GM10248 (cell line): ENCODE measurements around the gene SPC24.
A peak's percentile ranks its signal among the peaks of the same experiment; 100 is the strongest.

Experiments used
- CTCF ChIA-PET: fragments of 300-600 bp; sonication (Branson Sonifier 250); formaldehyde crosslinking; extraction: SDS; loops from one replicate; lab custom pipeline; 2021; ENCODE audit warnings: antibody characterized with exemption; lab: Yijun Ruan, JAX
- POLR2A ChIA-PET: fragments of 350-650 bp; sonication (Branson Sonifier 250); formaldehyde crosslinking; extraction: SDS; loops from one replicate; lab custom pipeline; 2020; ENCODE audit warnings: antibody characterized with exemption; lab: Yijun Ruan, JAX
- DNase-seq: peaks from one replicate; pipeline ENCODE4 v3.0.0; 2012; ENCODE audit errors: extremely low spot score
- CTCF ChIP-seq: IDR thresholded peaks from 2 replicates; pipeline ENCODE4 v1.5.1; 2012; ENCODE audit warnings: mild to moderate bottlenecking, low read depth; ENCODE audit errors: extremely low read depth, missing control alignments, control extremely low read depth

SPC24 gene, protein sequence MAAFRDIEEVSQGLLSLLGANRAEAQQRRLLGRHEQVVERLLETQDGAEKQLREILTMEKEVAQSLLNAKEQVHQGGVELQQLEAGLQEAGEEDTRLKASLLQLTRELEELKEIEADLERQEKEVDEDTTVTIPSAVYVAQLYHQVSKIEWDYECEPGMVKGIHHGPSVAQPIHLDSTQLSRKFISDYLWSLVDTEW

DNA sequence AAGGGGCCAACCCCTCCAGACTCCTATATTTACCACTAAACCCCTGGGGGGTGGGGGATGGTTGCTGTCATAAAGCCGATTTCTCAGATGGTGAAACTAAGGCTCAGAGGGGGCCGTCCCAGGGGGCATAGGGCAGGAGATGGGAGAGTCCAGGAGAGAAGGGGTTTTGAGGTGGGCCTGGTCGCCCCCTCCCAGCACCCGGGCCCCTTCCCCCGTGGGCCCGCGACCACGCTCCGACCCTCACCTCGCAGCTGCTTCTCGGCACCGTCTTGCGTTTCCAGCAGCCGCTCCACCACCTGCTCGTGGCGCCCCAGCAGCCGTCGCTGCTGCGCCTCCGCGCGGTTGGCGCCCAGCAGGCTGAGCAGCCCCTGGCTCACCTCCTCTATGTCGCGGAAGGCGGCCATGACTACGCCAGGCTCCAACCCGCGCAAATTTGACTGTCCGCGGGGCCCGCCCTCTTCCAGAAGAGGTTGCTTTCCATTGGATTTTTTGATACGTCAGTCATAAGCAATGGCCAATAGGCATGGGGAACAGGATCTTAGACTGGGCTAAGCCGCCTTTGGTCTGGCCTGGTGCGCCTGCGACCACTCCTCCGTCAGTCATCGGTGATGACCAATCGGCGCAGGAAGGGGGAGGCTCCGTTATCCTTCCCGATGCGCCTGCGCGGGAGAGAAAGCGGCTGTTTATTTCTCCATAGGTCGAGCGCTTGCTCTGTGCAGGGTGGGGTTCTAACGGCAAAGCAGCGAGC lies at the start of gene SPC24:
SPC24 (minus strand) TSS at position 410 of the 748 bp plus-strand sequence; CDS start at position 404, 6 bp downstream.
- no peak for TF ChIP-seq CTCF
- DNase-seq, result peak; percentile 100
- POLR2A ChIA-PET, result no interaction called here
- CTCF ChIA-PET, result interaction anchor here (1.4 to 2.2 kb wide), 3 partner anchors 30 to 226 kb away, joined by 5 to 6 read pairs (median 5); no protein-coding TSS in a partner anchor

DNA sequence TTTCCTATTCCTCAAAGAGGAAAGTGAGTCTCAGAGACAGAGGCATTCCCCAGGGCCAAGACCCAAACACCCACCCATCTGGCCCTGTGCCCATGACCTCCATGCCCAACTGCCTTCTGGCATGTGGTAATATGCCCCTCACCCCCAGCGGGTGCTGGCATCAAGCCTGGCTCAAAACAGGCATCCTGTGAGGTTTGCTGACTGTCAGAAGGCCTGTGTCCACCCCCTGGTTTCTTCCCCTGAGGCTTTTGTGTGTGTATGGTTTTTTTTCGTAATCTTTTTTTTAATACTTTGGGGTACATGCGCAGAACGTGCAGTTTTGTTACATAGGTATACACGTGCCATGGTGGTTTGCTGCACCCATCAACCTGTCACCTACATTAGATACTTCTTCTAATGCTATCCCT lies 49.4 kb upstream of the SPC24 start:
- ChIA-PET POLR2A (no interaction called here), CTCF (interaction anchor here (0.9 to 3.6 kb wide), 4 partner anchors 19 to 170 kb away, joined by 3 to 20 read pairs (median 7); no protein-coding TSS in a partner anchor)
- no peak for DNase-seq
- TF ChIP-seq CTCF, result no peak

DNA sequence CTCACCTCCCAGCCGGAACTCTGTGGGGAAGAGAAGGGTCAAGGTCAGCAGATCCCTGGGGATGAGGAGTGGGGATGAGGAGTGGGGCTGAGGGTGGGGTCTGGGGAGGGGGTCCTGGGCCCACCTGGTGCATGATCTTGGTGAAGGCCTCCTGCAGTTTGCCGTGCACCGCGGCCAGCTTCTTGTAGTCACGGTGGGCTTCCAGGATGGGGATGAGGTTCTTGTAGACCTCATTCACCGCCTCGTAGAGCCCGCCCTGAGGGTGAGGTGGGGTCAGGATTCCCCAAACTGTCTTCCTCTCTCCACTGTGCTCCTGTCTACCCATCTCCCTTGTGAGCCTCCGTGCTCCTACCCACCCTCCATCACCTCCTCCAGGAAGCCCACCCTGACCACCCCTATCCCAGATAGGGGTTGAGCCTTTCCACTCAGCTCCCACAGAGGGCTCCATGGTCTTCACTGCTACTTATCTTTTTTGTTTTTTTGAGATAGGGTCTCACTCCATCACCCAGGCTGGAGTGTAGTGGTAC lies 48.6 kb upstream of the SPC24 start:
- POLR2A ChIA-PET, result no interaction called here
- CTCF ChIA-PET, result interaction anchor here (0.9 to 3.6 kb wide), 8 partner anchors 16 to 272 kb away, joined by 3 to 20 read pairs (median 3); no protein-coding TSS in a partner anchor
- no peak for DNase-seq
- TF ChIP-seq CTCF, result no peak

DNA sequence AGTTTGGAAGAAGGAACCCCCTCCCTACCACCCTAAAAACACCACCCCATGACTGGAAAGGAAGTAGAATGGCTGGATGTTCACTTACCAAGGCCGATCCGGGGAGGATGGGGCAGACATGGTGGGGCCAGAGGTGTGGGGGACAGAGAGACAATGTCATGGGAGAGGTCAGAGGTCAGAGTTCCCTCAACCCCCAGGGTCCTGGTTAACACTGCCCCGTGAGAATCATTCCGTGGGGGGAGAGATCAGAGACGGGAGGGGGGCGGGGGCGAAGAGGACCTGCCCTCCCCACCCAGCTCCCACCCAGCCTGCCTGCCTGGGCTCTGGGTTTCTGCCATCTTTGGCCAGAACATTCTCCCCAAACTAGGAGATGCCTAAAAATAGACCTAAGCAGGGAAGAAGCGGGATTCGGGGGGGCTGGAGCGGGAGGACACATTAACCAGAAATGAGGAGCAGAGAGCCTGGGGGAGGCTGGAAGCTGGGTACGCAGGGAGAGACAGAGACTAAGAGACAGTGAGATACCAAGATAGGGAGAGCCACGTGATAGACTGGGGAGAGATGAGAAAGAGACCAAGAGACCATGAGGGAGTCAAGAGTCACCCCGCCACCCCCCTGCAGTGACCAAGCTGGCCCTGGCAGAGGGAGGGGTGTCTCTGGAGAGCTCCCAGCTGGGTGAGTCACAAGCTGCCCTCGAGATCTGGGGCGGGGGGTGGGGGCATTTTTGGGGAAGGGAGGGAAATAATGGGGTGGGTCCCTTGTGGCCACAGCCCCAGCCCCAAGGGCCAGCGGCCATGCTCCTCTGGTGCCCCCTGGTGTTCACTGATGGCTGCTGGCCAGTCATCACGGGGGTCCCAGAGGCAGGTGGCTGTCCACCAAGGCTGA lies 47.9 kb upstream of the SPC24 start:
- DNase-seq, result peak; percentile 71
- ChIA-PET CTCF (interaction anchor here (0.8 to 3.6 kb wide), 8 partner anchors 16 to 271 kb away, joined by 3 to 20 read pairs (median 4); no protein-coding TSS in a partner anchor), POLR2A (interaction anchor here (0.6 kb wide), 1 partner anchor 930 kb away, joined by 4 read pairs; no protein-coding TSS in a partner anchor)
- peak; percentile 79 for TF ChIP-seq CTCF

- ChIA-PET POLR2A (no interaction called here), CTCF (interaction anchor here (0.8 to 3.6 kb wide), 4 partner anchors 64 to 271 kb away, joined by 3 to 20 read pairs (median 4); no protein-coding TSS in a partner anchor)
- DNase-seq, result no peak
- no peak for TF ChIP-seq CTCF
Observed at GRCh38 chr19:11202488-11203193, 47.1 kb upstream of the SPC24 start.
